PC-3 (cell line): ENCODE measurements around the gene FUT1. TPM values are rescaled to one million over a fixed set of nuclear protein-coding genes. Genes with fewer than 3 reads are reported as not detected.

Source experiments
- ATAC-seq: fragments of 200-7000 bp; cut with Tn5 transposase; 2 replicates; pipeline ENCODE4 v1.9.1; 2020; ENCODE audit warnings: mild to moderate bottlenecking, moderate library complexity
- BruUV-seq: library from RNA; stranded (reverse); fragments of 400-500 nt; replicated peaks from 2 replicates; lab custom pipeline; 2021; lab: Mats Ljungman, UMichigan
- CTCF ChIA-PET: fragments of 300-600 bp; sonication (Branson Sonifier 250); formaldehyde crosslinking; loops from one replicate; lab custom pipeline; 2022; ENCODE audit warnings: antibody characterized with exemption; lab: Charles Lee
- POLR2A ChIA-PET: fragments of 300-600 bp; sonication (Branson Sonifier 250); formaldehyde crosslinking; loops from one replicate; lab custom pipeline; 2022; ENCODE audit warnings: antibody characterized with exemption; ENCODE audit not compliant: unreplicated experiment; lab: Charles Lee
- DNase-seq: peaks from one replicate; pipeline ENCODE4 v3.0.0-alpha.2; 2015
- H2AFZ ChIP-seq: fragments of 300-600 bp; sonication (generic); 2 replicates; pipeline ENCODE4 v1.6.0; 2016; ENCODE audit warnings: antibody characterized with exemption, low read length
- H3F3A ChIP-seq: fragments of 300-600 bp; sonication (generic); one replicate; pipeline ENCODE4 v1.6.0; 2017; ENCODE audit warnings: antibody characterized with exemption, low read length, control low read depth, mild to moderate bottlenecking; ENCODE audit not compliant: unreplicated experiment
- H3K27ac ChIP-seq: fragments of 300-600 bp; sonication (generic); 2 replicates; pipeline ENCODE4 v1.5.1; 2016; ENCODE audit warnings: mild to moderate bottlenecking, low read length
- H3K27me3 ChIP-seq: fragments of 300-600 bp; sonication (generic); 2 replicates; pipeline ENCODE4 v1.6.1; 2016; ENCODE audit warnings: low read length, mixed read lengths
- H3K36me3 ChIP-seq: fragments of 300-600 bp; sonication (generic); 2 replicates; pipeline ENCODE4 v1.6.1; 2016; ENCODE audit warnings: low read depth, mixed run types, low read length, mixed read lengths
- H3K4me1 ChIP-seq: fragments of 300-600 bp; sonication (generic); 2 replicates; pipeline ENCODE4 v1.5.1; 2016; ENCODE audit warnings: low read length; ENCODE audit not compliant: insufficient read depth
- H3K4me2 ChIP-seq: fragments of 300-600 bp; sonication (generic); 2 replicates; pipeline ENCODE4 v1.6.0; 2016; ENCODE audit warnings: low read length
- H3K4me3 ChIP-seq: fragments of 300-600 bp; sonication (generic); 2 replicates; pipeline ENCODE4 v1.5.1; 2016; ENCODE audit warnings: mild to moderate bottlenecking, low read length, mixed read lengths
- H3K79me2 ChIP-seq: fragments of 300-600 bp; sonication (generic); 2 replicates; pipeline ENCODE4 v1.6.1; 2017; ENCODE audit warnings: low read length, mixed read lengths
- H3K9ac ChIP-seq: fragments of 300-600 bp; sonication (generic); 2 replicates; pipeline ENCODE4 v1.6.0; 2016; ENCODE audit warnings: mild to moderate bottlenecking, low read length
- H3K9me2 ChIP-seq: fragments of 300-600 bp; sonication (generic); replicated peaks from 2 replicates; pipeline ENCODE4 v1.6.1; 2016; ENCODE audit warnings: mixed run types, low read length, mixed read lengths
- H3K9me3 ChIP-seq: fragments of 300-600 bp; sonication (generic); 2 replicates; pipeline ENCODE4 v1.6.1; 2016; ENCODE audit warnings: low read length, mixed read lengths
- H4K20me1 ChIP-seq: fragments of 300-600 bp; sonication (generic); 2 replicates; pipeline ENCODE4 v1.6.1; 2016; ENCODE audit warnings: low read length, mixed read lengths
- EZH2 ChIP-seq: fragments of 300-600 bp; sonication (generic); IDR thresholded peaks from one replicate; pipeline ENCODE4 v1.6.1; 2017; ENCODE audit warnings: antibody characterized with exemption, mild to moderate bottlenecking, low read length; ENCODE audit not compliant: unreplicated experiment
- EZH2phosphoT487 ChIP-seq: fragments of 300-600 bp; sonication (generic); IDR thresholded peaks from 2 replicates; pipeline ENCODE4 v1.6.1; 2018; ENCODE audit warnings: mild to moderate bottlenecking, antibody characterized with exemption, low read length, borderline replicate concordance
- intact Hi-C: fragments of 100-400 bp; cut with micrococcal nuclease; formaldehyde crosslinking; loops from 2 replicates; pipeline ENCODE4 v1.9.0; 2023
- total RNA-seq: library from RNA; depleted of rRNA; stranded (reverse); fragments of >200 nt; gene quantifications from 2 replicates; pipeline ENCODE4 v1.2.3, GENCODE V29; 2014
- TF ChIP-seq, protein P1 (sequence below): fragments of 300-600 bp; sonication (generic); conservative IDR thresholded peaks from 2 replicates; pipeline ENCODE4 v1.5.1; 2017; ENCODE audit warnings: antibody characterized with exemption, low read depth, mild to moderate bottlenecking, low read length

FUT1 gene
- total RNA-seq, 1 experiment from 2014 or later: 4.6 TPM

DNA sequence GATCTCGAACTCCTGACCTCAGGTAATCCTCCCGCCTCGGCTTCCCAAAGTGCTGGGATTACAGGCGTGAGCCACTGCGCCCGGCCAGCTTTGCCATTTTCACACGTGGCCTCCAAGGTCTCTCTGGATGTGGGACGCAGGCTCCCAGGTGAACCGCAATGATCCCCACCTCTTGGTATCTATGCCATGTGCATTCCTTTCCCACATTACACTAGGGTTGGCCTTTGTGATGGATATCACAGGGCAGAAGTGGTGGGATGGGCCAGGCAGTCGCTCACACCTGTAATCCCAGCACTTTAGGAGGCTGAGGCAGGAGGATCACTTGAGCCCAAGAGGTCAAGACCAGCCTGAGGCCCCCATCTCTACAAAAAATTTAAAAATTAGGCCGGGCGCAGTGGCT is 25.3 kb upstream of the FUT1 start:
- CTCF ChIA-PET: no interaction called here
- TF ChIP-seq, protein P1, sequence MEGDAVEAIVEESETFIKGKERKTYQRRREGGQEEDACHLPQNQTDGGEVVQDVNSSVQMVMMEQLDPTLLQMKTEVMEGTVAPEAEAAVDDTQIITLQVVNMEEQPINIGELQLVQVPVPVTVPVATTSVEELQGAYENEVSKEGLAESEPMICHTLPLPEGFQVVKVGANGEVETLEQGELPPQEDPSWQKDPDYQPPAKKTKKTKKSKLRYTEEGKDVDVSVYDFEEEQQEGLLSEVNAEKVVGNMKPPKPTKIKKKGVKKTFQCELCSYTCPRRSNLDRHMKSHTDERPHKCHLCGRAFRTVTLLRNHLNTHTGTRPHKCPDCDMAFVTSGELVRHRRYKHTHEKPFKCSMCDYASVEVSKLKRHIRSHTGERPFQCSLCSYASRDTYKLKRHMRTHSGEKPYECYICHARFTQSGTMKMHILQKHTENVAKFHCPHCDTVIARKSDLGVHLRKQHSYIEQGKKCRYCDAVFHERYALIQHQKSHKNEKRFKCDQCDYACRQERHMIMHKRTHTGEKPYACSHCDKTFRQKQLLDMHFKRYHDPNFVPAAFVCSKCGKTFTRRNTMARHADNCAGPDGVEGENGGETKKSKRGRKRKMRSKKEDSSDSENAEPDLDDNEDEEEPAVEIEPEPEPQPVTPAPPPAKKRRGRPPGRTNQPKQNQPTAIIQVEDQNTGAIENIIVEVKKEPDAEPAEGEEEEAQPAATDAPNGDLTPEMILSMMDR: no peak
- TF ChIP-seq EZH2: no peak
- TF ChIP-seq EZH2phosphoT487: no peak
- H3K27ac ChIP-seq: no peak overlapping the region
- no peak overlapping the region for H3K9ac ChIP-seq
- no peaks in the 10 kb centered on the region for H3F3A ChIP-seq
- POLR2A ChIA-PET: no interaction called here
- no peaks in the 10 kb centered on the region for H3K4me1 ChIP-seq
- no peaks in the 10 kb centered on the region for H3K36me3 ChIP-seq
- no peaks in the 10 kb centered on the region for H3K79me2 ChIP-seq
- H2AFZ ChIP-seq: no peak overlapping the region
- no peak for ATAC-seq
- DNase-seq: no peak
- no peaks in the 10 kb centered on the region for H3K9me3 ChIP-seq
- intact Hi-C loops: no loop called here
- no peaks in the 10 kb centered on the region for H3K27me3 ChIP-seq
- no peak overlapping the region for H3K4me3 ChIP-seq
- no peak overlapping the region for H3K4me2 ChIP-seq
- BruUV-seq: no TSS peak
- no peaks in the 10 kb centered on the region for H4K20me1 ChIP-seq
- no peaks in the 10 kb centered on the region for H3K9me2 ChIP-seq

DNA sequence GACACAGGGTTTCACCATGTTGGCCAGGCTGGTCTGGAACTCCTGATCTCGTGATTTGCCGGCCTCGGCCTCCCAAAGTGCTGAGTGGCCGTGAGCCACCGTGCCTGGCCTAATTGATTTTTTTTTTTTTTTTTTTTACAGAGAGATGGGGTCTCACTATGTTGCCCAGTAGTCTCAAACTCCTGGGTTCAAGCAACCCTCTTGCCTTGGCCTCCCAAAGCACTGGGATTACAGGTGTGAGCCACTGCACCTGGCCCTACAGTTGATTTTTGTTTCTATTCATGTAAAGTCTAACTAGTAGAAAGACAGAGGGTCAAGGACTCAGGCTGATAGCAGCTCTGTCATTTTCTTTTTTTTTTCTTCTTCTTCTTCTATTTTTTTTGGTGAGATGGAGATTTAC is 24.7 kb upstream of the FUT1 start:
- intact Hi-C loops: no loop called here
- Histone ChIP-seq H3K4me3 (no peak overlapping the region), H3K27ac (no peak overlapping the region), H3K9ac (no peak overlapping the region), H3K9me2 (no peaks in the 10 kb centered on the region), H3K79me2 (no peaks in the 10 kb centered on the region), H3K36me3 (no peaks in the 10 kb centered on the region), H3F3A (no peaks in the 10 kb centered on the region), H3K4me2 (no peak overlapping the region), H3K9me3 (no peaks in the 10 kb centered on the region), H4K20me1 (no peaks in the 10 kb centered on the region), H2AFZ (no peak overlapping the region), H3K27me3 (no peaks in the 10 kb centered on the region), H3K4me1 (no peaks in the 10 kb centered on the region)
- DNase-seq: no peak
- no peak for ATAC-seq
- CTCF ChIA-PET: no interaction called here
- POLR2A ChIA-PET: no interaction called here
- TF ChIP-seq EZH2: no peak
- TF ChIP-seq, protein P1: no peak
- TF ChIP-seq EZH2phosphoT487: no peak
- BruUV-seq: no TSS peak

DNA sequence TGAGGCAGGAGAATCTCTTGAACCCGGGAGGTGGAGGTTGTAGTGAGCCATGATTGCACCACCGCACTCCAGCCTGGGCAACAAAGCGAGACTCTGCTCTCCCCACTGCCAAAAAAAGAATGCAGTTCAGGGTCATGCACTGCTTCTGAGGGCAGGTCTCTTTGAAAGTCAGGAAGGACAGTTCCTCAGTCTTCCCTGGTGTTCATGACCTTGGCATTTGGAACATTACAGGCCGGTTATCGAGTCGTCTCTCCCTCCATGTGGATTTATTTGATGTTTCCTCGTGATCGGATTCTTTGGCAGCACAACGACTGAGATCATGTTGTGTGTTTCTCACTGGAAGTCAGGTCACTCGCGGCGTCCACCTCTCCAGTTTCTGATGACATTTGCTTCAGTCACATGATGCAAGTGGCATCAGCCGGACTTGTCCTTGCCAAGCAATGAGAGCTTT is 20.1 kb upstream of the FUT1 start:
- Histone ChIP-seq H3K9me3 (no peaks in the 10 kb centered on the region), H3K27me3 (no peaks in the 10 kb centered on the region), H3K9ac (no peak overlapping the region), H3K4me1 (no peaks in the 10 kb centered on the region), H3F3A (no peaks in the 10 kb centered on the region), H2AFZ (no peak overlapping the region), H3K4me3 (no peak overlapping the region), H3K27ac (no peak overlapping the region), H3K36me3 (no peaks in the 10 kb centered on the region), H3K4me2 (no peak overlapping the region), H3K9me2 (no peaks in the 10 kb centered on the region), H4K20me1 (no peaks in the 10 kb centered on the region), H3K79me2 (no peaks in the 10 kb centered on the region)
- TF ChIP-seq, protein P1: no peak
- TF ChIP-seq EZH2phosphoT487 (no peak), EZH2 (no peak)
- ChIA-PET POLR2A (no interaction called here), CTCF (no interaction called here)
- ATAC-seq (no peak), DNase-seq (no peak)
- no TSS peak for BruUV-seq
- intact Hi-C loops: no loop called here
